ENCODE results near the gene IKZF1.

GRCh38 chr7:50317221-50317678 is 12.7 kb downstream of the IKZF1 start:
- TF ChIP-seq POLR2AphosphoS5 (IDR thresholded peaks at IDR 0.05; ENCODE audit: borderline replicate concordance, low read depth, low read length) (no peak), EZH2 (IDR thresholded peaks at IDR 0.05) (no peak)
